SU-DHL-6 (cell line): ENCODE measurements around the gene TKT.

Source experiments
- CTCF ChIP-seq: fragments of 200-600 bp; sonication (generic); IDR thresholded peaks from one replicate; pipeline ENCODE4 v1.5.1; 2017; ENCODE audit warnings: antibody characterized with exemption, mild to moderate bottlenecking, low read length, moderate library complexity; ENCODE audit not compliant: insufficient read depth, poor library complexity, severe bottlenecking
- EZH2phosphoT487 ChIP-seq: fragments of 200-600 bp; sonication (generic), shearing (Covaris generic); conservative IDR thresholded peaks from 2 replicates; pipeline ENCODE4 v1.6.1; 2018; ENCODE audit warnings: mild to moderate bottlenecking, antibody characterized with exemption, low read length, moderate library complexity, mixed read lengths

- no peak for TF ChIP-seq CTCF
- no peak for TF ChIP-seq EZH2phosphoT487
These were observed 17.6 kb downstream of the TKT start for GRCh38 chr3:53238051-53238850.
